GM12878 (cell line): ENCODE data around the gene FAHD1. TPM values are rescaled to one million over a fixed set of nuclear protein-coding genes. Genes with fewer than 3 reads are reported as not detected.
A peak's percentile ranks its signal among the peaks of the same experiment; 100 is the strongest.

Source experiments
- CBFB ChIP-seq: IDR thresholded peaks from 2 replicates; pipeline ENCODE4 v1.6.1; 2016; ENCODE audit warnings: antibody characterized with exemption, low read depth
- CHD2 ChIP-seq: IDR thresholded peaks from 2 replicates; pipeline ENCODE4 v1.6.1; 2011; ENCODE audit warnings: low read depth, low read length, improper control_type of control experiment, borderline replicate concordance
- FOXM1 ChIP-seq: IDR thresholded peaks from 2 replicates; pipeline ENCODE4 v1.6.1; 2012; ENCODE audit warnings: low read depth, mild to moderate bottlenecking, inconsistent platforms, low read length, moderate library complexity
- HDGF ChIP-seq: fragments of 450-650 bp; IDR thresholded peaks from 2 replicates; pipeline ENCODE4 v1.6.1; 2016; ENCODE audit warnings: antibody characterized with exemption
- JUNB ChIP-seq: IDR thresholded peaks from 2 replicates; pipeline ENCODE4 v1.6.1; 2016; ENCODE audit warnings: antibody characterized with exemption, mild to moderate bottlenecking
- MYC ChIP-seq: IDR thresholded peaks from 2 replicates; pipeline ENCODE4 v1.6.1; 2011; ENCODE audit warnings: mild to moderate bottlenecking, low read length, moderate library complexity, inconsistent platforms; ENCODE audit not compliant: insufficient read depth, insufficient replicate concordance, insufficient read length, severe bottlenecking
- NBN ChIP-seq: fragments of 450-650 bp; IDR thresholded peaks from 2 replicates; pipeline ENCODE4 v1.6.1; 2016
- NFYA ChIP-seq: IDR thresholded peaks from 2 replicates; pipeline ENCODE4 v1.6.1; 2011; ENCODE audit warnings: low read depth, mild to moderate bottlenecking, low read length, improper control_type of control experiment, borderline replicate concordance
- PAX5 ChIP-seq: IDR thresholded peaks from 2 replicates; pipeline ENCODE4 v1.6.1; 2011; ENCODE audit warnings: low read depth, low read length, borderline replicate concordance
- PKNOX1 ChIP-seq: fragments of 450-650 bp; IDR thresholded peaks from 2 replicates; pipeline ENCODE4 v1.6.1; 2016; ENCODE audit warnings: mild to moderate bottlenecking
- RBBP5 ChIP-seq: fragments of 200-600 bp; sonication (generic); conservative IDR thresholded peaks from 2 replicates; pipeline ENCODE4 v1.6.1; 2016
- STAT3 ChIP-seq: IDR thresholded peaks from 2 replicates; pipeline ENCODE4 v1.6.1; 2011; ENCODE audit warnings: low read depth, low read length, improper control_type of control experiment
- SUPT20H ChIP-seq: IDR thresholded peaks from 2 replicates; pipeline ENCODE4 v1.6.1; 2011; ENCODE audit warnings: low read depth, mild to moderate bottlenecking, low read length, moderate library complexity, borderline replicate concordance; ENCODE audit not compliant: control insufficient read depth
- TBL1XR1 ChIP-seq: IDR thresholded peaks from 2 replicates; pipeline ENCODE4 v1.6.1; 2012; ENCODE audit warnings: low read depth, low read length, improper control_type of control experiment
- ZBTB40 ChIP-seq: fragments of 450-650 bp; IDR thresholded peaks from 2 replicates; pipeline ENCODE4 v1.6.1; 2016; ENCODE audit warnings: mild to moderate bottlenecking, moderate library complexity, borderline replicate concordance
- ZNF687 ChIP-seq: fragments of 450-650 bp; IDR thresholded peaks from 2 replicates; pipeline ENCODE4 v1.6.1; 2017; ENCODE audit warnings: mild to moderate bottlenecking, moderate library complexity
- polyA plus RNA-seq, 11 experiments: library from polyadenylated mRNA; depleted of rRNA in 4 of 11; unstranded in 6 of 11; stranded (reverse) in 5 of 11; fragments of >200 nt; fragmentation: Nextera tagmentation in 4 of 11; fragmentation: Illumina TruSeq in 1 of 11; extraction: Ambion mirVana in 4 of 11; extraction: Trizol in 1 of 11; gene quantifications; 1 replicate in 1 of 11; 2 replicates in 10 of 11; pipeline versions ENCODE4 v1.2.1 to v1.2.3, GENCODE V29; 2011 to 2016; ENCODE audit warnings: inconsistent platforms in 2 of 11, missing spikeins in 2 of 11, low read depth in 1 of 11
- total RNA-seq, 4 experiments: library from RNA; depleted of rRNA in 3 of 4; stranded (reverse); fragments of >200 nt in 3 of 4; fragmentation: Illumina TruSeq in 1 of 4; extraction: Trizol in 1 of 4; gene quantifications; 2 replicates each; pipeline versions ENCODE4 v1.2.1 to v1.2.3, GENCODE V29; 2013 to 2021
- TF ChIP-seq, protein P1 (sequence below): fragments of 450-650 bp; IDR thresholded peaks from 2 replicates; pipeline ENCODE4 v1.6.1; 2017; ENCODE audit warnings: antibody characterized with exemption, mild to moderate bottlenecking, moderate library complexity

The FAHD1 gene
- total and polyA plus RNA-seq, 10 of the 15 experiments (the other 5 are each of a cell fraction or from before 2014, with no cell fraction given): 4.3 to 43.0 (median 18.8) TPM

- TF ChIP-seq ZNF687: 0 out of 2 replicates have a peak, but pooled peaks have one; percentile 14
- peak; percentile 92 for TF ChIP-seq NBN
- TF ChIP-seq HDGF: 0 out of 2 replicates have a peak, but pooled peaks have one; percentile 69
- 0 out of 2 replicates have a peak, but pooled peaks have one; percentile 17 for TF ChIP-seq ZBTB40
- no peak for TF ChIP-seq PAX5
- peak; percentile 54; the same call in 1 of the 2 replicates for TF ChIP-seq PKNOX1
- no peak for TF ChIP-seq NFYA
- no peak for TF ChIP-seq STAT3
- TF ChIP-seq TBL1XR1: peak; percentile 23; the same call in 1 of the 2 replicates
- no peak for TF ChIP-seq CBFB
- TF ChIP-seq, protein P1, sequence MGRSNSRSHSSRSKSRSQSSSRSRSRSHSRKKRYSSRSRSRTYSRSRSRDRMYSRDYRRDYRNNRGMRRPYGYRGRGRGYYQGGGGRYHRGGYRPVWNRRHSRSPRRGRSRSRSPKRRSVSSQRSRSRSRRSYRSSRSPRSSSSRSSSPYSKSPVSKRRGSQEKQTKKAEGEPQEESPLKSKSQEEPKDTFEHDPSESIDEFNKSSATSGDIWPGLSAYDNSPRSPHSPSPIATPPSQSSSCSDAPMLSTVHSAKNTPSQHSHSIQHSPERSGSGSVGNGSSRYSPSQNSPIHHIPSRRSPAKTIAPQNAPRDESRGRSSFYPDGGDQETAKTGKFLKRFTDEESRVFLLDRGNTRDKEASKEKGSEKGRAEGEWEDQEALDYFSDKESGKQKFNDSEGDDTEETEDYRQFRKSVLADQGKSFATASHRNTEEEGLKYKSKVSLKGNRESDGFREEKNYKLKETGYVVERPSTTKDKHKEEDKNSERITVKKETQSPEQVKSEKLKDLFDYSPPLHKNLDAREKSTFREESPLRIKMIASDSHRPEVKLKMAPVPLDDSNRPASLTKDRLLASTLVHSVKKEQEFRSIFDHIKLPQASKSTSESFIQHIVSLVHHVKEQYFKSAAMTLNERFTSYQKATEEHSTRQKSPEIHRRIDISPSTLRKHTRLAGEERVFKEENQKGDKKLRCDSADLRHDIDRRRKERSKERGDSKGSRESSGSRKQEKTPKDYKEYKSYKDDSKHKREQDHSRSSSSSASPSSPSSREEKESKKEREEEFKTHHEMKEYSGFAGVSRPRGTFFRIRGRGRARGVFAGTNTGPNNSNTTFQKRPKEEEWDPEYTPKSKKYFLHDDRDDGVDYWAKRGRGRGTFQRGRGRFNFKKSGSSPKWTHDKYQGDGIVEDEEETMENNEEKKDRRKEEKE: no peak
- peak; percentile 85 for TF ChIP-seq MYC
- peak; percentile 67 for TF ChIP-seq CHD2
- no peak for TF ChIP-seq JUNB
- TF ChIP-seq SUPT20H: no peak
- TF ChIP-seq RBBP5: no peak
- no peak for TF ChIP-seq FOXM1
Observed at GRCh38 chr16:1826691-1827573, at the start of gene FAHD1, which contains the start of gene HAGH (continued).
